ENCODE results near the gene FBXO17. TPM values are rescaled to one million over a fixed set of nuclear protein-coding genes. Genes with fewer than 3 reads are reported as not detected.

The FBXO17 gene
- total and polyA plus RNA-seq, 2 donors (not counting 3 experiments of a cell fraction or from before 2014, with no cell fraction given), result 21.8 to 23.8 TPM

DNA sequence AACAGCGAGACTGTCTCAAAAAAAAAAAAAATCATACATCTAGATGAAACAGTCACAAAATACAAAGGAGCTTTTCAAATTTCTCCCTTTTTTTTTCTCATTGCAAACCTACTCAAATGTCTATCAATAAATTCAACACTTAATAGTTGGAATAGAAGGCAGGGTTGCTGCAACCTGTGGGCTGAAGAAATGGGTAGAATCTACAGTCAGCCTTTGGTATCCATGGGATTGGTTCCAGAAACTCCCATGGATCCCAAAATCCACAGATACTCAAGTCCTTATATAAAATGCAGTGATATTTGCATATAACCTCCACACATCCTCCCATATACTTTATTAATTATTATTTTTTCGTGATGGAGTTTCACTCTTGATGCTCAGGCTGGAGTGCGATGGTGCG is 42.1 kb upstream of the FBXO17 start:
- ChIA-PET CTCF (no interaction called here), POLR2A (no interaction called here)
- FAIRE-seq (no peak), DNase-seq (ENCODE audit: low read depth, low spot score) (no peak)
- no peaks in the 10 kb centered on the region for H3K36me3 ChIP-seq (ENCODE audit: control insufficient read depth in 2 of 2, extremely low read depth in 1 of 2, insufficient read depth in 2 of 2, low read length in 2 of 2)
- H3K9ac ChIP-seq (replicated peaks; ENCODE audit: extremely low read depth, insufficient read depth, low read length), result no peak overlapping the region
- no peak overlapping the region for H3K4me2 ChIP-seq (ENCODE audit: insufficient read depth, low read length)
- no peaks in the 10 kb centered on the region for H4K20me1 ChIP-seq (replicated peaks; ENCODE audit: control insufficient read depth, extremely low read depth, insufficient read depth, low read length)
- no peak overlapping the region for H2AFZ ChIP-seq (ENCODE audit: low read depth, low read length)
- intact Hi-C loops (cut with micrococcal nuclease) (no loop called here), dilution Hi-C loops (cut with MboI; ENCODE audit: extremely low pct_ligation_motif_present, low sequenced_read_pairs) (no loop called here)
- H3K27me3 ChIP-seq (ENCODE audit: control insufficient read depth in 2 of 2, insufficient read depth in 2 of 2, low read length in 2 of 2), result peaks cover 0 to 2% of the 10 kb centered on the region in 2 experiments
- no TSS peak for BruUV-seq (replicated peaks)
- TF ChIP-seq JUN (IDR thresholded peaks at IDR 0.05; ENCODE audit: borderline replicate concordance, insufficient read depth, insufficient read length, low read depth) (no peak), POLR2AphosphoS5 (IDR thresholded peaks at IDR 0.05; ENCODE audit: insufficient read depth, low read depth, low read length) (no peak), POLR2A (IDR thresholded peaks at IDR 0.05; ENCODE audit: low read depth, low read length) (no peak), GATA2 (IDR thresholded peaks at IDR 0.05; ENCODE audit: insufficient read depth, insufficient read length, low read depth, low read length) (no peak), FOS (IDR thresholded peaks at IDR 0.05; ENCODE audit: borderline replicate concordance, insufficient read depth, low read length) (no peak), EZH2 (IDR thresholded peaks at IDR 0.05; ENCODE audit: borderline replicate concordance, low read depth, low read length, severe bottlenecking) (no peak)
- TF ChIP-seq, protein P1, sequence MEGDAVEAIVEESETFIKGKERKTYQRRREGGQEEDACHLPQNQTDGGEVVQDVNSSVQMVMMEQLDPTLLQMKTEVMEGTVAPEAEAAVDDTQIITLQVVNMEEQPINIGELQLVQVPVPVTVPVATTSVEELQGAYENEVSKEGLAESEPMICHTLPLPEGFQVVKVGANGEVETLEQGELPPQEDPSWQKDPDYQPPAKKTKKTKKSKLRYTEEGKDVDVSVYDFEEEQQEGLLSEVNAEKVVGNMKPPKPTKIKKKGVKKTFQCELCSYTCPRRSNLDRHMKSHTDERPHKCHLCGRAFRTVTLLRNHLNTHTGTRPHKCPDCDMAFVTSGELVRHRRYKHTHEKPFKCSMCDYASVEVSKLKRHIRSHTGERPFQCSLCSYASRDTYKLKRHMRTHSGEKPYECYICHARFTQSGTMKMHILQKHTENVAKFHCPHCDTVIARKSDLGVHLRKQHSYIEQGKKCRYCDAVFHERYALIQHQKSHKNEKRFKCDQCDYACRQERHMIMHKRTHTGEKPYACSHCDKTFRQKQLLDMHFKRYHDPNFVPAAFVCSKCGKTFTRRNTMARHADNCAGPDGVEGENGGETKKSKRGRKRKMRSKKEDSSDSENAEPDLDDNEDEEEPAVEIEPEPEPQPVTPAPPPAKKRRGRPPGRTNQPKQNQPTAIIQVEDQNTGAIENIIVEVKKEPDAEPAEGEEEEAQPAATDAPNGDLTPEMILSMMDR (IDR thresholded peaks at IDR 0.05; ENCODE audit: extremely low read depth in 1 of 2, insufficient read depth in 1 of 2, low read depth in 1 of 2, low read length in 2 of 2), result no peak
- TF ChIP-seq, protein P2, sequence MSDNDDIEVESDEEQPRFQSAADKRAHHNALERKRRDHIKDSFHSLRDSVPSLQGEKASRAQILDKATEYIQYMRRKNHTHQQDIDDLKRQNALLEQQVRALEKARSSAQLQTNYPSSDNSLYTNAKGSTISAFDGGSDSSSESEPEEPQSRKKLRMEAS (IDR thresholded peaks at IDR 0.05; ENCODE audit: insufficient read depth, insufficient read length), result no peak
- H3K9me3 ChIP-seq (replicated peaks; ENCODE audit: control insufficient read depth, insufficient read depth, low read length), result no peaks in the 10 kb centered on the region
- H3K79me2 ChIP-seq (ENCODE audit: control insufficient read depth, insufficient read depth, low read length), result no peaks in the 10 kb centered on the region
- H3K9me1 ChIP-seq (replicated peaks; ENCODE audit: control insufficient read depth, extremely low read depth, insufficient read depth, low read length), result no peaks in the 10 kb centered on the region
- no peak overlapping the region for H3K4me3 ChIP-seq (replicated peaks in 1 of 3; ENCODE audit: insufficient read depth in 1 of 3, low read depth in 1 of 3, low read length in 3 of 3)
- H3K4me1 ChIP-seq (ENCODE audit: control insufficient read depth, extremely low read depth, insufficient read depth, low read length), result no peaks in the 10 kb centered on the region
- H3K27ac ChIP-seq (ENCODE audit: insufficient read depth, low read depth, low read length), result no peak overlapping the region

Data from endothelial cell of umbilical vein (primary cell).